IPS-11a (cell line): ENCODE measurements around the gene NEU2.
"Not testable (repeated sequence)": the region's sequence is repeated elsewhere in the genome, so short reads cannot be mapped to it uniquely, and the experiment has no call there.

Experiments
- H3K4me3 ChIP-seq: one replicate; pipeline ENCODE4 v1.5.1; 2013; ENCODE audit warnings: low read depth, low read length, control low read depth

The NEU2 gene

GRCh38 chr2:233055362-233055761 is 22.9 kb downstream of the NEU2 start:
- no peak overlapping the region for H3K4me3 ChIP-seq

GRCh38 chr2:233056961-233057605 is 24.6 kb downstream of the NEU2 start:
- H3K4me3 ChIP-seq = no peak overlapping the region

GRCh38 chr2:233058717-233059546 is 26.5 kb downstream of the NEU2 start:
- H3K4me3 ChIP-seq = no peak overlapping the region

DNA sequence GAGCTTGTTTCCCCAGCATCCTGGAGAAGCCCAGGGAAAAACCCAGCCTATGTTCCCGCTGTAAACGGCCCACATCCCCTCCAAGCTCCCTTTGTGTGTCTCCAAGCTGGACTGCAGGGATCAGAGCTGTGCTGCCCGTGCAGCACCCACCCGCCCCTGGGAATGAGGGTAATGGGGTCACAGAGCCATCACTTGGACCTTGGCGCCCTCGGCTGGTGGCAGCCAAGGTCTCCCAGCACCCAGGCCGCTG is 27.0 kb downstream of the NEU2 start:
- H3K4me3 ChIP-seq = no peak overlapping the region

DNA sequence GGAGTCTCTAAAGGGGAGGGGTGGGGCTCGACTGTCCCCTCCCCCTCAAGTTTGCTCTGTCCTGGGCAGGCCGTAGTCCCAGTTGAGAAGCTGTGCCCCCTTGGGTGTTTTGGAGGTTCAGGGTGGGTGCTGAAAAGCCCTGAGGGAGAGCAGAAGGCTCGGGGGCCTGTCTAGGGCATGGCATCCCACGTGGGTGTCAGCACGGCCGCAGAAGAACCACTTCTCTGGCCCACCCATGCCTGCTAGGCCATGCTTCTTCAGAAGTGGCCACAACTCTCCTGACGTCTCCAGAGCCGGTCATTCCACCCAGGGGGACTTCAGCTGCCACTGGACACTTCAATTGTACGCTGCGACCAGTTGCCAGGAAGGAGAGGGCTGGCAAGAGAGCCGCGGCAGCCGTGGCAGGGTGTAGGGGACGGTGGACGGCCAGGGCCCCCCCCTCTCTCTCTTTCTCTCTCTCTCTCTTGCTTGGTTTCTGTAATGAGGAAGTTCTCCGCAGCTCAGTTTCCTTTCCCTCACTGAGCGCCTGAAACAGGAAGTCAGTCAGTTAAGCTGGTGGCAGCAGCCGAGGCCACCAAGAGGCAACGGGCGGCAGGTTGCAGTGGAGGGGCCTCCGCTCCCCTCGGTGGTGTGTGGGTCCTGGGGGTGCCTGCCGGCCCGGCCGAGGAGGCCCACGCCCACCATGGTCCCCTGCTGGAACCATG is 27.5 kb downstream of the NEU2 start, which contains the start of gene INPP5D:
Gene INPP5D, plus strand, starts transcription at position 546 of the 704 bp plus-strand sequence. Its CDS starts 137 bp downstream, at position 683.
- no peak within 1 kb of the TSS for H3K4me3 ChIP-seq

DNA sequence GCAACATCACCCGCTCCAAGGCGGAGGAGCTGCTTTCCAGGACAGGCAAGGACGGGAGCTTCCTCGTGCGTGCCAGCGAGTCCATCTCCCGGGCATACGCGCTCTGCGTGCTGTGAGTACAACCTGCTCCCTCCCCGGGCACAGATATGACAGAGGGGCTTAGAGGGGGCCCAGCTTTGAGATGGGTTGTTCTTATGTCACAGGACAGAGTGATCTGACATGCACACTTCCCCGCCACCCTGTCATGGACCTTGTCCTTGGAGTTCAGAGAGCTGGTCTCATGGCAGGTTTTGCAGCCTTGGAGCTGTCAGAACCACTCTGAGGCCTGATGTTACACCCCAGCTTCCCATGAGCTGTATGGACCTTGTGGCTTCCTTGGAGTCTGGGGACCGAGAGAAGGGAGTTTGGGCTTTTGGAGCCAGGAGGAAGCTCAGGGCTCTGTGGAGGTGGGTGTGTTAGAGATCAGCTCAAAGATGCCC is 28.1 kb downstream of the NEU2 start:
- H3K4me3 ChIP-seq = no peak overlapping the region

GRCh38 chr2:233060980-233061590 is 28.6 kb downstream of the NEU2 start:
- H3K4me3 ChIP-seq = no peak overlapping the region

DNA sequence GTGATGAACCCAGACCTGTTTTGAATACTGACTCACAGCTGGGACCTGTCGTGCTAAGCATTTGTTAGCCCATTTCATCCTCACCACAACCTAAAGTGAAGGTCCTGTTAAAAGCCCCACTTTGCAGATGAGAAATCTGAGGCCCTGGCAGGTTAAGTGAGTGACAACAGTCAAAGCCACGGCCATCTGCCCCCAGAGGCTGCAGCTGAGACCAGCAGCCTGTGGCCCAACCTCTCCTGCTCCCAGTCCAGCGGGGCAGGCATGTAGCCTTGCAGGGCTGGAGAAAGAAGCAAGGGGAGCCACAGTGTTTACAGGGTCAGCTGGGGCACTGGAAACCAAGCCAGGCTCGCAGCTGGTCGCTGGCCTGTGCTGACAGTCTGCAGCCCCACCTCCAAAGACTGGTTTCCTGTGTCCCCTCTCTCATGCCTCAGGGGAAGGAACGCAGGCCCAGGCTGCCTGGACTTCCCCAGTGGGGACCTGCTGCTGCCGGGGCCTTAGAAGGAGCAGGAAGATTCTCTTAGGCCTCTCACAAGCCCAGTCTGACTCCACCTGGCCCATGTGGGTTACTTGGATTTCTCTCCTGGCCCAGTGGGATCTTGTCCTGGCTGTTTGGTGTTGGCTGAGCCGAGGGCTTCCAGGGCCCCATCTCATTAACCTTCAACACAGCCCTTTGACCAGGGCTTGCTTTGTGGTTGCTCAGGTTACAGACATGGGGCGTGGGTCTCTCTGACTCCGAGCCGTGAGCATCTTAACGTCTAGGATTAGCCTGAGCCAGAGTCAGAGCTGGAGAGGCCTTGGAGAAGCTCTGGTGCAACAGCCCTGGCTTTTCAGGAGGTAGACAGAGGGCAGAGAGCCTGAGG is 29.3 kb downstream of the NEU2 start:
- H3K4me3 ChIP-seq = no peak overlapping the region

GRCh38 chr2:233062451-233062850 is 30.0 kb downstream of the NEU2 start:
- no peak overlapping the region for H3K4me3 ChIP-seq

GRCh38 chr2:233062946-233063268 is 30.4 kb downstream of the NEU2 start:
- H3K4me3 ChIP-seq = no peak overlapping the region

DNA sequence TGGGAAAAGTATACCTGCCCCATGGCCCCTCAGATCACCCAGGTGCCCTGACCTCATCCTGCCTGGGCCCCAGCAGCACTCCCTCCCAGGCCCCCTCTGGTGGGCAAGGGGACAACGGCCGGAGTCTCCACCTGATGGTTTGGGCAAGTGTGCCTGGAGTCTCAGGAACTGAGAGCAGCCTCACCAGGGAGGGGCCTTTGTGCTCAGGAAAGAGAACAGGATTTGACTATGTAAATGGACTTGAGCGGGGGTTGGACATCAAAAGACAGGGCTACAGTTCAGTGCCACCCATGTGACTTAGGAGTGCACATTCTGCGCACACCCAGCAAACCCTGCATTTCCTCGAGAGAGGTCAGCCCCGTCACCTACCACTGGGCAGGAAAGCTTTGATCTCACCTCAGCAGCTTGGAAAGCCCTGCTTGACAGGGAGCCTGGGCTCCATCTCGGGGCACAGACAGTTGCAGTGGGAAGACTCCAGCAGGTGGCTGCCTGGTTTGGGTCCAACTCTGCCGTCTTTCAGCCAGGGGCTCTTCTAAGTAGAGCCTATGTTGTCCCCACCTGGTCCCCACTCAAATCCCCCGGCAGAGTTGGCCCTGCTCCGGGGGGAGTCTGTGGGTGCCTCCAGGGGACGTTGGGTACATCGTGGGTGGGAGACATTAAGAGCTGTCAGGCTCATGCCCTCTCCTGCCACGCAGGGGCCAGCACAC is 30.9 kb downstream of the NEU2 start:
- H3K4me3 ChIP-seq = no peak overlapping the region

DNA sequence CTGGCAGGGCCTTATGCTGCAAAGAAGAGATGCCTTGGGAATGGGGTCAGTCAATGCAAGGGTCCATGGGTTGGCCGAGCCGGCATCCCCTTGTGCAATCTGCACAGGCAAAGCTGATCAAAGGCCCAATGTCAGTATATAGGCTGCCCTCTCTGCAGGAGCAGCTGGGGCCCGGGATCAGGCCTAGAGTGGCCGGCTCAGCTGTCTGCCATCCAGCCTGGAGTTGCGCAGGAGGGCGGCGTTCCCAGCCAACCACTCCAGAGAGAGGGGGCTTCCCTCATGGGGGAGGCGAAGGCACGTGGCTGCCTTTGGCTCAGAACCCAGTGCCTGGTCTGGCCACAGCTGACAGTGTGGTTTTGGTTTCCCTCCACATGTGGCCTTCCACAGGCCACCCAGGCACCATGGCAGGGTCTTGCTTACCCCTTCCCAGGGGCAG is 31.5 kb downstream of the NEU2 start:
- H3K4me3 ChIP-seq = no peak overlapping the region

GRCh38 chr2:233064530-233065199 is 32.2 kb downstream of the NEU2 start:
- H3K4me3 ChIP-seq = no peak overlapping the region

DNA sequence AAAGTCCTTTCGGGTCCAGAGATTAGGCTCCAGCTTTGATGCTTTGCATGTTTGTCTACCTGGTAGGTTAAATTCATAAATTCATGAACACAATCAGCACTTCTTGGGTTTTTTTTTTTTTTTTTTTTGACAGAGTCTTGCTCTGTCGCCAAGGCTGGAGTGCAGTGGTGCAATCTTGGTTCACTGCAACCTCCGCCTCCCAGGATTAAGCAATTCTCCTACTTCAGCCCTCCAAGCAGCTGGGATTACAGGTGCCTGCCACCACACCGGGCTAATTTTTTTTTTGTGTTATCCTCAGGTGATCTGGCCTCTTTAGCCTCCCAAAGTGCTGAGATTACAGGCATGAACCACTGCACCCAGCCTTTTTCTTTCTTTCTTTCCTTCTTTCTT is 32.7 kb downstream of the NEU2 start:
- H3K4me3 ChIP-seq = not testable (repeated sequence)

DNA sequence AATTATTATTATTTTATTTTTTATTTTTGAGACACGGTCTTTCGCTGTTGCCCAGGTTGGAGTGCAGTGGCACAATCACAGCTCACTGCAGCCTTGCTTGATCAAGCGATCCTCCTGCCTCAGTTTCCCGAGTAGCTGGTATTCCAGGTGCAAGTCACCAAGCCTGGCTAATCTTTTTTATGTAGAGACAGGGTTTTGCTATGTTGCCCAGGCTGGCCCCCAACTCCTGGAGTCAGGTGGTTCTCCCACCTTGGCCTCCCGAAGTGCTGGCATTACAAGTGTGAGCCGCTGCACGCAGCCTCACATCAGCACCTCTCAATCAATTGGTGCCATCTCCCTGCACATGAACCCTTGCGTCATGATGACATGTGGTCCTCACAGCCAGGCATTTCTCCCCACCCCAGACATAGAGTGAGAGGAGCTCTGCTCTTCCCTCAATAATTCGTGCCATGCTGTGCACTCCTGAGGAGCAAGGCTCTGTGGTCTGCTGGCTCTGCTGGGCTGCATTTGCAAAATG is 33.5 kb downstream of the NEU2 start:
- H3K4me3 ChIP-seq = no peak overlapping the region

DNA sequence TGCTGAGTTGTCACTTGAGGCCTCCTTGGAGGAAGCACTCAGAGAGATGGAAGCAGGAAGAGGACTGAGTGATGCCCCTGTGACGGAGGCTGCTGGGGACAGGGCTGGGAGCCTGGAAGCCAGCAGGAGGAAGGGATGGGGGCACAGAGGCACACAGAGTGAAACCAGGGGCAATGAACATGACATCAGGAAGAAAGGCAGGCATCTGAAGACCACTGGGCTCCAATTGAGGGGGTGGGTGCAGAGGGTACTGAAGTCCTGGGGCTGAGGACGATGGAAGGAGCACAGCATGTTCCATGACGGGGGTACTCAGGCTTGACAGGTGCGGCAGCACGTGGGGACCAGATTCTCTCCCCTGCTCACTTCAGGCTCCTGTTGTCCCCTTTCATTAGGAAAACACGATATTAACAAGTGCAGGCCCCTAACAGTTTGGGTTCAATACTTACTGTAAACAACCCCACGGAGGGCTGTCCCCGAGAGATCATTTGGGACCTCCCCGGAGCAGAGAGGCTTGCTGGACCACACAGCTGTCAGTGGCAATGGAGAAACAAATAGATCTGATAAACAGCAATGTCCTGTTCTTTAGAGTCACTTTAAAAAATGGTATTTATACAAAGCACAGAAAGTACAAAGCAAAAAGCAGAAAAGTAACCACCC is 36.4 kb downstream of the NEU2 start:
- no peak overlapping the region for H3K4me3 ChIP-seq

DNA sequence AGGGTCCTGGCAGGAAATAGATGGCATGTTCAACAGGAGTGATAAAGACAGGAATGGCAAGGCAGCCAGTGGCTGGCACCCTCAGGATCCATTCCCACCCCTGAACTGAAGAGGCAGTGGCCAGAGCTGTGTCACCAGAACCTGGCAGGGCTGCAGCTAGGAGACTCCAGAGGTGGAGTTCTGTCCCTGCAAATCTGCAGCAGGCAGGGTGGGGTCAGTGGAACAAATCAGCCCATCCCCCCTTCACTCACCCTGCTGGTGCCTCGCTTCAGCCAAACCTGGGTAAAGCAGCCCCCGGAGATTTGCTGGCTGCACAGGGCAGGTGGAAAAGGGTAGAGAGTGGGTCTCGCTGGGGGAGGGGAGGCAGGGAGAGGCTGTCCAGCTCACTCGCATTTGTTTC is 40.4 kb downstream of the NEU2 start:
- H3K4me3 ChIP-seq = no peak overlapping the region

GRCh38 chr2:233074106-233074505 is 41.6 kb downstream of the NEU2 start:
- no peak overlapping the region for H3K4me3 ChIP-seq
